Right atrium auricular region (tissue), 2 donors: ENCODE measurements around the gene SLC7A5. TPM values are rescaled to one million over a fixed set of nuclear protein-coding genes. Genes with fewer than 3 reads are reported as not detected.
"Not testable (repeated sequence)": the region's sequence is repeated elsewhere in the genome, so short reads cannot be mapped to it uniquely, and the experiment has no call there.

Experiments
- DNase-seq: peaks from one replicate; pipeline ENCODE4 v3.0.0-alpha.2; 2019; ENCODE audit warnings: low spot score
- H3K27ac ChIP-seq, 2 donors: fragments of 200-600 bp; sonication (generic); 1 replicate in 1 of 2; 2 replicates in 1 of 2; pipeline ENCODE4 v1.5.1; 2016 to 2019
- H3K27me3 ChIP-seq, 2 donors: fragments of 200-600 bp; sonication (generic); one replicate each; pipeline versions ENCODE4 v1.5.1 to v1.6.0; 2017 to 2019
- H3K36me3 ChIP-seq: fragments of 200-600 bp; sonication (generic); one replicate; pipeline ENCODE4 v1.5.1; 2016
- H3K4me1 ChIP-seq, 2 donors: fragments of 200-600 bp; sonication (generic); one replicate each; pipeline versions ENCODE4 v1.5.1 to v1.6.0; 2017 to 2019
- H3K4me3 ChIP-seq, 2 donors: fragments of 200-600 bp; sonication (generic); 1 replicate in 1 of 2; 2 replicates in 1 of 2; pipeline ENCODE4 v1.5.1; 2017 to 2019; ENCODE audit warnings: mild to moderate bottlenecking in 1 of 2, moderate library complexity in 1 of 2
- H3K9me3 ChIP-seq, 2 donors: fragments of 200-600 bp; sonication (generic); one replicate each; pipeline ENCODE4 v1.5.1; 2019
- total RNA-seq, 2 donors: library from RNA; depleted of rRNA; stranded (reverse); fragments of >200 nt; gene quantifications; one replicate each; pipeline ENCODE4 v1.1.0, GENCODE V29; 2016
- TF ChIP-seq, protein P1 (sequence below), 2 donors: fragments of 200-600 bp; sonication (generic); IDR thresholded peaks; one replicate each; pipeline ENCODE4 v1.5.1; 2019; ENCODE audit warnings: antibody characterized with exemption in 2 of 2

Gene SLC7A5
- total RNA-seq, 2 donors from 2014 or later, result 5.8 to 12.8 TPM

- peaks cover 8% of the 10 kb centered on the region for H3K36me3 ChIP-seq
- no peak for DNase-seq
- no peaks in the 10 kb centered on the region for H3K4me1 ChIP-seq
- no peak overlapping the region for H3K4me3 ChIP-seq
- H3K27ac ChIP-seq, result no peak overlapping the region
- H3K27me3 ChIP-seq, result no peaks in the 10 kb centered on the region
- TF ChIP-seq, protein P1, sequence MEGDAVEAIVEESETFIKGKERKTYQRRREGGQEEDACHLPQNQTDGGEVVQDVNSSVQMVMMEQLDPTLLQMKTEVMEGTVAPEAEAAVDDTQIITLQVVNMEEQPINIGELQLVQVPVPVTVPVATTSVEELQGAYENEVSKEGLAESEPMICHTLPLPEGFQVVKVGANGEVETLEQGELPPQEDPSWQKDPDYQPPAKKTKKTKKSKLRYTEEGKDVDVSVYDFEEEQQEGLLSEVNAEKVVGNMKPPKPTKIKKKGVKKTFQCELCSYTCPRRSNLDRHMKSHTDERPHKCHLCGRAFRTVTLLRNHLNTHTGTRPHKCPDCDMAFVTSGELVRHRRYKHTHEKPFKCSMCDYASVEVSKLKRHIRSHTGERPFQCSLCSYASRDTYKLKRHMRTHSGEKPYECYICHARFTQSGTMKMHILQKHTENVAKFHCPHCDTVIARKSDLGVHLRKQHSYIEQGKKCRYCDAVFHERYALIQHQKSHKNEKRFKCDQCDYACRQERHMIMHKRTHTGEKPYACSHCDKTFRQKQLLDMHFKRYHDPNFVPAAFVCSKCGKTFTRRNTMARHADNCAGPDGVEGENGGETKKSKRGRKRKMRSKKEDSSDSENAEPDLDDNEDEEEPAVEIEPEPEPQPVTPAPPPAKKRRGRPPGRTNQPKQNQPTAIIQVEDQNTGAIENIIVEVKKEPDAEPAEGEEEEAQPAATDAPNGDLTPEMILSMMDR (IDR thresholded peaks at IDR 0.05), result no peak
- no peaks in the 10 kb centered on the region for H3K9me3 ChIP-seq
Measured at GRCh38 chr16:87828071-87828906, 41.0 kb downstream of the SLC7A5 start.

- not testable (repeated sequence) for H3K36me3 ChIP-seq, H3K27me3 ChIP-seq, H3K27ac ChIP-seq, H3K9me3 ChIP-seq, DNase-seq, H3K4me3 ChIP-seq, H3K4me1 ChIP-seq
Measured at GRCh38 chr16:87827588-87827915, 41.8 kb downstream of the SLC7A5 start.

- H3K27me3 ChIP-seq, result no peaks in the 10 kb centered on the region
- no peaks in the 10 kb centered on the region for H3K9me3 ChIP-seq
- H3K36me3 ChIP-seq, result no peaks in the 10 kb centered on the region
- H3K4me3 ChIP-seq, result no peak overlapping the region
- H3K27ac ChIP-seq, result no peak overlapping the region
- no peaks in the 10 kb centered on the region for H3K4me1 ChIP-seq
- TF ChIP-seq, protein P1 (IDR thresholded peaks at IDR 0.05), result no peak
- no peak for DNase-seq
Measured at GRCh38 chr16:87826798-87827587, 42.3 kb downstream of the SLC7A5 start.

DNA sequence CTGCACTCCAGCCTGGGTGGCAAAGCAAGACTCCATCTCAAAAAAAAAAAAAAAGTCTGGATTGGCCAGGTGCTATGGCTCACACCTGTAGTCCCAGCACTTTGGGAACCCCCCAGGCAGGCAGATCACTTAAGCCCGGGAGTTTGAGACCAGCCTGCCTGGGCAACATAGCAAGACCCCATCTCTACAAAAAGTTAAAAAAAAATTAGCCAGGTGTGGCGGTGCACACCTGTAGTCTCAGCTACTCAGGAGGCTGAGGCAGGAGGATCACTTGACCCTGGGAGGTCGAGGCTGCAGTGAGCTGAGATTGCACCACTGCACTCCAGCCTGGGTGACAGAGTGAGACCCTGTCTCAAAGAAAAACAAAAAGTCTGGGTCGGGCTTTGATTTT lies 42.9 kb downstream of the SLC7A5 start:
- not testable (repeated sequence) for H3K9me3 ChIP-seq, H3K36me3 ChIP-seq, H3K4me1 ChIP-seq, H3K4me3 ChIP-seq, H3K27me3 ChIP-seq, DNase-seq, H3K27ac ChIP-seq

GRCh38 chr16:87825842-87826120 lies 43.5 kb downstream of the SLC7A5 start:
- H3K4me1 ChIP-seq, DNase-seq, H3K27me3 ChIP-seq, H3K27ac ChIP-seq, H3K9me3 ChIP-seq, H3K36me3 ChIP-seq, H3K4me3 ChIP-seq: not testable (repeated sequence)

- Histone ChIP-seq H3K9me3 (no peaks in the 10 kb centered on the region), H3K4me1 (no peaks in the 10 kb centered on the region), H3K36me3 (no peaks in the 10 kb centered on the region), H3K27ac (no peak overlapping the region), H3K27me3 (no peaks in the 10 kb centered on the region), H3K4me3 (no peak overlapping the region)
- TF ChIP-seq, protein P1 (IDR thresholded peaks at IDR 0.05), result no peak
- DNase-seq, result no peak
Measured at GRCh38 chr16:87824991-87825841, 44.1 kb downstream of the SLC7A5 start.
